OCI-LY1 (cell line): ENCODE measurements around the gene LCOR.

ENCODE experiments used
- H2AFZ ChIP-seq: fragments of 200-600 bp; sonication (generic), shearing (Covaris generic); 2 replicates; pipeline ENCODE4 v1.6.0; 2014; ENCODE audit warnings: antibody characterized with exemption, mild to moderate bottlenecking, low read length
- H3F3A ChIP-seq: fragments of 200-600 bp; sonication (generic), shearing (Covaris generic); 2 replicates; pipeline ENCODE4 v1.6.0; 2014; ENCODE audit warnings: mild to moderate bottlenecking, antibody characterized with exemption, low read length, moderate library complexity; ENCODE audit not compliant: insufficient read depth
- H3K27ac ChIP-seq: fragments of 200-600 bp; sonication (generic); 2 replicates; pipeline ENCODE4 v1.5.1; 2014; ENCODE audit warnings: low read length, mixed run types, mild to moderate bottlenecking, low read depth; ENCODE audit not compliant: poor library complexity, severe bottlenecking
- H3K27me3 ChIP-seq: fragments of 200-600 bp; sonication (generic); 2 replicates; pipeline ENCODE4 v1.6.0; 2014; ENCODE audit warnings: antibody characterized with exemption, mild to moderate bottlenecking, low read length, moderate library complexity; ENCODE audit not compliant: insufficient read depth
- H3K36me3 ChIP-seq: fragments of 200-600 bp; sonication (generic); 2 replicates; pipeline ENCODE4 v1.6.1; 2014; ENCODE audit warnings: mild to moderate bottlenecking, antibody characterized with exemption, low read length, moderate library complexity, mixed read lengths; ENCODE audit not compliant: insufficient read depth
- H3K4me1 ChIP-seq: fragments of 200-600 bp; sonication (generic); 2 replicates; pipeline ENCODE4 v1.5.1; 2014; ENCODE audit warnings: mild to moderate bottlenecking, low read length, moderate library complexity; ENCODE audit not compliant: insufficient read depth, severe bottlenecking
- H3K4me2 ChIP-seq: fragments of 200-600 bp; sonication (generic), shearing (Covaris generic); 2 replicates; pipeline ENCODE4 v1.6.1; 2014; ENCODE audit warnings: low read length
- H3K4me3 ChIP-seq: fragments of 200-600 bp; sonication (generic); 2 replicates; pipeline ENCODE4 v1.5.1; 2014; ENCODE audit warnings: low read length, low read depth, mild to moderate bottlenecking, mixed read lengths; ENCODE audit not compliant: poor library complexity, severe bottlenecking
- H3K79me2 ChIP-seq: fragments of 200-600 bp; shearing (Covaris generic); 2 replicates; pipeline ENCODE4 v1.6.1; 2016; ENCODE audit warnings: mixed run types, low read length, mixed read lengths; ENCODE audit not compliant: insufficient read depth
- H3K9ac ChIP-seq: fragments of 200-600 bp; sonication (generic), shearing (Covaris generic); 2 replicates; pipeline ENCODE4 v1.6.1; 2014; ENCODE audit warnings: mild to moderate bottlenecking, low read length, mixed read lengths
- H3K9me2 ChIP-seq: fragments of 200-600 bp; sonication (generic), shearing (Covaris generic); 2 replicates; pipeline ENCODE4 v1.6.1; 2014; ENCODE audit warnings: low read depth, mild to moderate bottlenecking, low read length, mixed read lengths
- H3K9me3 ChIP-seq: fragments of 200-600 bp; shearing (Covaris generic); 2 replicates; pipeline ENCODE4 v1.6.1; 2014; ENCODE audit warnings: low read length, mixed read lengths
- H4K20me1 ChIP-seq: fragments of 200-600 bp; sonication (generic), shearing (Covaris generic); 2 replicates; pipeline ENCODE4 v1.6.0; 2016; ENCODE audit warnings: mild to moderate bottlenecking, low read length; ENCODE audit not compliant: insufficient read depth
- CTCF ChIP-seq: fragments of 200-600 bp; sonication (generic), shearing (Covaris generic); IDR thresholded peaks from 2 replicates; pipeline ENCODE4 v1.5.1; 2017; ENCODE audit warnings: mild to moderate bottlenecking, antibody characterized with exemption, low read length, moderate library complexity, mixed read lengths
- EZH2 ChIP-seq: fragments of 200-600 bp; sonication (generic), shearing (Covaris generic); IDR thresholded peaks from 2 replicates; pipeline ENCODE4 v1.8.0; 2017; ENCODE audit warnings: borderline replicate concordance, mixed run types, mild to moderate bottlenecking, antibody characterized with exemption, low read length, moderate library complexity, mixed read lengths

The LCOR gene

GRCh38 chr10:96951954-96952353 is 119.9 kb downstream of the LCOR start:
- H3K4me1 ChIP-seq: no peaks in the 10 kb centered on the region
- TF ChIP-seq CTCF (no peak), EZH2 (no peak)
- H3K36me3 ChIP-seq: peaks cover 27% of the 10 kb centered on the region
- H3K27ac ChIP-seq: no peak overlapping the region
- H3K4me3 ChIP-seq: no peak overlapping the region
- H2AFZ ChIP-seq: no peak overlapping the region
- H3K9ac ChIP-seq: no peak overlapping the region
- H3K9me2 ChIP-seq: no peaks in the 10 kb centered on the region
- H3F3A ChIP-seq: no peaks in the 10 kb centered on the region
- no peaks in the 10 kb centered on the region for H3K9me3 ChIP-seq
- no peaks in the 10 kb centered on the region for H3K27me3 ChIP-seq
- H4K20me1 ChIP-seq: no peaks in the 10 kb centered on the region
- no peaks in the 10 kb centered on the region for H3K79me2 ChIP-seq
- H3K4me2 ChIP-seq: no peak overlapping the region

GRCh38 chr10:96955794-96956193 is 123.7 kb downstream of the LCOR start:
- H3K4me3 ChIP-seq: no peak overlapping the region
- no peak overlapping the region for H2AFZ ChIP-seq
- H3K36me3 ChIP-seq: peaks cover 21% of the 10 kb centered on the region
- H3F3A ChIP-seq: no peaks in the 10 kb centered on the region
- H3K9me3 ChIP-seq: no peaks in the 10 kb centered on the region
- H3K4me1 ChIP-seq: no peaks in the 10 kb centered on the region
- TF ChIP-seq EZH2: no peak
- no peak for TF ChIP-seq CTCF
- H3K4me2 ChIP-seq: no peak overlapping the region
- H3K9me2 ChIP-seq: no peaks in the 10 kb centered on the region
- no peaks in the 10 kb centered on the region for H3K79me2 ChIP-seq
- no peak overlapping the region for H3K9ac ChIP-seq
- H3K27ac ChIP-seq: no peak overlapping the region
- H3K27me3 ChIP-seq: no peaks in the 10 kb centered on the region
- no peaks in the 10 kb centered on the region for H4K20me1 ChIP-seq

- Histone ChIP-seq H3K4me2 (no peak overlapping the region), H4K20me1 (no peaks in the 10 kb centered on the region), H3K9me2 (no peaks in the 10 kb centered on the region), H3K27me3 (no peaks in the 10 kb centered on the region), H3K79me2 (no peaks in the 10 kb centered on the region), H3K9me3 (no peaks in the 10 kb centered on the region), H3F3A (no peaks in the 10 kb centered on the region), H2AFZ (no peak overlapping the region), H3K36me3 (peaks cover 10% of the 10 kb centered on the region), H3K4me3 (no peak overlapping the region), H3K9ac (no peak overlapping the region), H3K4me1 (no peaks in the 10 kb centered on the region), H3K27ac (no peak overlapping the region)
- TF ChIP-seq CTCF: no peak
- no peak for TF ChIP-seq EZH2
These were observed 126.0 kb downstream of the LCOR start for GRCh38 chr10:96958071-96958470.
